Astrocyte (in vitro differentiated cells and primary cell): ENCODE measurements around the gene ADGRF5.

Experiments
- CTCF ChIP-seq: IDR thresholded peaks from 2 replicates; pipeline ENCODE4 v1.5.1; 2011; ENCODE audit warnings: low read depth, mild to moderate bottlenecking, inconsistent platforms, low read length, moderate library complexity; ENCODE audit not compliant: insufficient read depth
- EZH2 ChIP-seq: IDR thresholded peaks from 2 replicates; pipeline ENCODE4 v1.6.1; 2012; ENCODE audit warnings: mild to moderate bottlenecking, low read length, inconsistent platforms; ENCODE audit not compliant: insufficient read depth

- no peak for TF ChIP-seq CTCF
- TF ChIP-seq EZH2, result no peak
These were observed 57.9 kb downstream of the ADGRF5 start for GRCh38 chr6:46863791-46864190.
